ENCODE measurements around the gene ALPL.

ALPL gene

GRCh38 chr1:21604208-21604957 lies 95.2 kb downstream of the ALPL start:
- no peak for DNase-seq

GRCh38 chr1:21605012-21605715 lies 95.9 kb downstream of the ALPL start:
- DNase-seq, result no peak

DNA sequence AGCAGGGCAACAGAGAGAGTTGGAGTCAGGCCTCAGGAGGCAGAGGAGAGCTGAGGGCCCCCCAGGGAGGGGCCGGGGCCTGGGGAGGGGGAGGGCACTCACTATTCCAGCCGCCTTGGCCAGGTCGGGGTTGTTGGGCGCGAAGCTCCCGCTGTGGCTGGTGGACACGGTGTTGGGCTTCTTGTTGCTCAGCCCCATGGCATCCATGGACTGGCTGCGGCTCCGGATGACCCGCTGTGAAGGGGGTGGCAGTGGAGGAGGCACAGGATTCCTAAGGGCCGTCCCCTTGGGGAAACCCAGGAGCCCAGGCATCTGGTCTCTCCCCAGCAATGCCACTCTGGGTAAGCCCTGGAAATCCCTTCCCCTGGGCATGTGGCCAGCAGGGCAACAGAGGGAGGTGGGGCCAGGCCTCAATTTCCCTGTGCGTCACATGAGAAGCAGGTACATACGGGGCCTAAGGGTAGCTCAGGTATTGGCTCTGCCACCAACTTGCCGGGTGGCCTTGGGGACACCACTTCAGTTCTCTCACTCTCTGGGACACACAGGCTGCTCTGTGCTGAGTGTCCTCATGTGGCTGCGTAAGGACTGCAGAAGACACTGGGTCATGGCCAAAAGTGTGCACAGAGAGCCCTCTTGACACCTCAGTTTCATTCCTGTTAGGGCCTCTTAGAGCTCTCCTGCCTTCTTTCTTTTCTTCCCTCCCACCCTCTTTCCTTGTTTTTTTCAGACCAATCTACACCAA lies 96.9 kb downstream of the ALPL start:
- DNase-seq, result no peak

DNA sequence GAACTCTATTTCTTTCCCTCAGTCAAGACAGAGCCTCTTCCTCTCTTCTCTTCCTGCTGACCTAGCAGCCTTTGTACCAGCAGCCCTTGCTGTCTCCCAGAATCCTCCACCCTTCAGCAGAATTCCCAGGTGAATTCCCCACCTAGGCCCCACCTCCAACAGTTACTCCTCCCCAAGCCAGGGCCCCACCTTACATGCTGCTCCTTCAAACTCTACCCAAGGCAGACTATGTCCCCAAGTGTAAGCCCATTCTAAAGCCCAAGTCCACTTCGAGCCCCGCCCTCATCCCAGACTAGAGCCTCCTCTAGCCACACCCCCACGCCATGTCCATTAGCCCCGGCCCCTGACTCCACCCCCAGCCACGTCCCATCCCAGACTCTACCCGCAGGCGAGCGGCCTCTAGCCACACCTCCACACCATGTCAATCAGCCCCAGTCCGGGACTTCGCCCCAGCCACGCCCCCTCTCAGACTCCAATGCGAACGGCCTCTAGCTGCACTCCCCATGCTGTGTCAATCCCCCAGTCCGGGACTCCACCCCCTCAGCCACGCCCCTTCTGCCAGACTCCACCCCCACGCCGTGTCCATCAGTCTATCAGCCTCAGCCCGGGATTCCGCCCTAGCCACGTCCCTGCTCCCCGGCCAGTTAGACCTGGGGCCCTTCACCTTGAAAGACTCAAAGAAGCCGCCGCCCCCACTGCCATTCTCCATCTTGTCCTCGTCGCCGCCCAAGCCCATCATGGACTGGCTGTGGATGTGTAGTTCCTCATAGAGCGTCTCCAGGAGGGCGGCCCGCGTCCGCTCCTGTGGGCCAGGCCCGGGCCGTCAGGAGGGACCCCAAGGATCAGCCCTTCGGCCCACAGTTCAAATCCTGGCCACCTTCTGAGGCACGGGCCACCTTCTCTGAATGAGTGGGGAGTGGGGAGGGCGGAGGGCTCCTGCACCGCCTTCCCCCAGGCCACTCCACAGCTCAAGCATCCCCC lies 98.6 kb downstream of the ALPL start:
- DNase-seq, result no peak

DNA sequence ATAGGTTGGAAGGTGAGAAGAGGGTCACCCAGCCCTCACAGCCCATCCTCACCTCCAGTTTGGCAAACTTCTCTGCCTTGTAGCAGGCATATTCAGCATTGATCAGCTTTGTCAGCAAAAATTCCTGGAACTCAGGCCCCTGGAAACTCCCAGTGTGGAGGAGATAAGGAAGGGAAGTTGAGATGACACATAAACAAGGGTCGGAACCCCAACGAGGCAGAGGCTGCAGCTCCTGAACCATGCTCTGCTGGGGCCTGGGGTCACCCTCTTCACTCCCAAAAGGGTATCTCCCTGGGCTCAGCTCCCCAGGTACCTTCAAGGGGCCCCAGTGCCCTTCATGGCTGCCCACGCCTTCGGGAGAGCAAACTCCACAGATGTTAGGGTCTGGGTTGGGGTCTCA lies 99.6 kb downstream of the ALPL start:
- no peak for DNase-seq

GRCh38 chr1:21610027-21610426 lies 100.8 kb downstream of the ALPL start:
- DNase-seq, result no peak

GRCh38 chr1:21610989-21611785 lies 102.0 kb downstream of the ALPL start:
- no peak for DNase-seq

DNA sequence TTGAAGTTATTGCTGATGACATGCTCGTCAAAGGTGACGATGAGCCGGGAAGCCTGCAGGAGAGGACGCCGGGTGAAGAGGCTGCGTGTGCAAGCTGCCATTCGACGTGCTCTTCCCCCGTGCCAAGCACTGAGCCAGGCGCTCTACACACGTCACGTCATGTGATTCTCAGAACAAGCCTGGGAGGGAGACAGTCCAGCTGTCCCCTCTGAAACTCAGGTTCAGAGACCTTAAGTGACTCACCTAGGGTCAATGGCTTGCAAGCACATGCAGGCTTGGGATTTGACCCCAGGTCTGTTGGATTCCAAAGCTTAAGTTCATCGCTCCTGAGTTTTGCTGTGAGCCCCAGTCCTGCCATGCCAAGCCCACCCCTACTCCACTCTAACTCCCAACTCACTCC lies 102.8 kb downstream of the ALPL start:
- no peak for DNase-seq

- no peak for DNase-seq
Observed at GRCh38 chr1:21613072-21613867, 104.0 kb downstream of the ALPL start.

GRCh38 chr1:21614419-21615115 lies 105.3 kb downstream of the ALPL start:
- DNase-seq, result no peak

DNA sequence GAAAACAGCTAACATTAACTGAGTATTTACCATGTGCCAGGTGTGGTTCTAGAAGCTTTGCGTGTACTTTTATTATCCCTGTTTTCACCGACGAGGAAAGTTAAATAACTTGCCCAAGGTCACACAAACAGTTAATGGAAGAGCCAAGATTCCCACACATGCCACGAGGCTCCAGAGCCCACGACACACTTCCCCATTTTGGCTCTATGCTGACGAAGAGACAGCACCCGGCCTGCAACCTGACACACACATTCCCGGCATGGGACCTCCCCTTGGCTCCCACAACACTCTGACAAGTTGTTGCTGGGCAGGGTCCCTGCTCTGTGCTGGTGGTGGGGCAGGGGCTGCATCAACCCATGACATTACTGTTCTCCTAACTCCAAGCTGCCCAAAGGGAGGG lies 107.1 kb downstream of the ALPL start:
- no peak for DNase-seq

- DNase-seq, result no peak
Observed at GRCh38 chr1:21617126-21617738, 108.0 kb downstream of the ALPL start.

DNA sequence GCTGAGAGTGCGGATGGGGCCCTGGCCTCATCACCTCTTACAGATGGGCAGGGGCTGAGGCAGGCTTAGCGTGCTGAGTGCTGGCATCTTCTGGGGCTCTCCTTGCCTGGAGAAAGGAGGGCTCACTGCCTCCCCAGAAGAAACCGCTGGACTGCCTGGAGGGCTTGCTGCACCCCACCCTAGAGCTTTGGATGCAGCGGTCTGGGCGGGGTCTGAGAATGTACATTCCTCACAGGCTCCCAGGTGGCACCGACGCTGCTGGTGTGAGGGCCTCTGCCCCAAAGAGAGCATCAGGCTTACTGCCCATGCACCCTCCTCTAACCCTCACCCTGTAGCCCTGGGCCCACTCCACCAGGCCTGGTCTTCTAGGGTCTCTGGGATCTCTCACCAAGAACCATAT lies 108.8 kb downstream of the ALPL start:
- DNase-seq, result no peak

GRCh38 chr1:21618561-21619374 lies 109.5 kb downstream of the ALPL start:
- DNase-seq, result no peak

DNA sequence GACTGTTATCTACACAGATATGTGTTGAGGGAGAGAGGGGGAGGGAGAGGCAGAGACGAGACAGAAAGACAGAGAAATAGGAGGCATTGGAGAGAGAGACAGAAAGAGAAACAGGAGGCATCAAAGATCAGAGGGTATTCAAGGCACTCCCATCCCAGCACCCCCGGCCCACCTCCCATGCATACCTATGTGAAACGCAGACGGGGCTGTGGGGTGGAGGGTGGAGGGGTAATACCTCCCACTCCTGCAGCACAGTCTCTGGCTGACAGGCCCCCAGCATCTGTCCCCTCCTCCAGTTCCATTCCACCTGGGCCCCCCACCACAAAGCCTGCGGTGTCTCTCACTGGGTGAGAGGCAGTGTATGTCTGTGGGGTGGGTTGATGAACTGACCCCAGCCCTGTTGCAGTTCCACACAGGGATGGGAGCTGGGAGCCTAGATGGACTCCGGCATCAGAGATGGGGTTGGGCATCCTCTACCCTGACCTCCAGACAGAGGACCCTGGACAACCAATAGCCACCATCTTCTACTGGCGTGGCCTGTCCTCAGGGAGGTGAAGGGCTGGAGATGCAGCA lies 110.2 kb downstream of the ALPL start:
- no peak for DNase-seq

DNA sequence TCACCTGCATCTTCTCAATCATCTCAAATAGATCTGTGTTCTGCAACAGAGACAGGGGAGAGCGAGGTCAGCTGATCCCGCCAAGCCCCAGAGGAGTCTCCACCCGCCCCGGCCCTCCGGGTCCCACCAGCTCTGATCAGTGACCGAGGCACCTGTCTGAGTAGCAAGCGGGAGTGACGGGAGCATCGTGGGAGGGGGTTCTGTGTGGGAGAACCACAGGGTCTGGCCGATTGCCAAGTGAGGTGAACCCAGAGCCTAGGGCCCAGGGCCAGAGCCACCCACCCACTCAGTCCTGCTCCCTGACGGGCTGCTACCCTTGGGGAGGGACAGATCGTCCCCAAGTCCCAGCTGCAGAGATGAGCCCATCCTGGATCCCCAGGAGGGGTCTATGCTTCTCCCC lies 110.8 kb downstream of the ALPL start:
- no peak for DNase-seq

GRCh38 chr1:21620496-21620895 lies 111.3 kb downstream of the ALPL start:
- no peak for DNase-seq

DNA sequence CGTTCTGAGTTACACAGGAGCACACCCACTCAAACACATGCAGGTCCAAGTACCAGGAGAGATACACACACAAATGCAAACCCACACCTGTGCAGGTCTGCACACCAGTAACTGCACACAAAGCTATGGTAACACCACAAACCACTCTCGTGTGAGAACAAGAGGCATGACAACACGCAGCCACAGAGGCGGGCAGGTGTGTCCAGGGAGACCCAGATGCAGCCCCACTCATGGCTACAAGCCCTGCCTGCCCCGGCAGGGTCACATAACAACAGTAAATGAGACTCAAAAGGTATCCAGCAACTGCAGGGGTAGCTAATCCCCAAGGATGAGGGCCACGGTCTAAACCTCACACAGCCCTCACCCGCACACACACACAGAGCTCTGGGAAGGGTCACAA lies 111.8 kb downstream of the ALPL start:
- DNase-seq, result no peak
